ENCODE data around the gene FADS6.
A peak's percentile ranks its signal among the peaks of the same experiment; 100 is the strongest.

FADS6 gene

GRCh38 chr17:74865504-74866197 is 27.8 kb downstream of the FADS6 start:
- DNase-seq, result no peak

DNA sequence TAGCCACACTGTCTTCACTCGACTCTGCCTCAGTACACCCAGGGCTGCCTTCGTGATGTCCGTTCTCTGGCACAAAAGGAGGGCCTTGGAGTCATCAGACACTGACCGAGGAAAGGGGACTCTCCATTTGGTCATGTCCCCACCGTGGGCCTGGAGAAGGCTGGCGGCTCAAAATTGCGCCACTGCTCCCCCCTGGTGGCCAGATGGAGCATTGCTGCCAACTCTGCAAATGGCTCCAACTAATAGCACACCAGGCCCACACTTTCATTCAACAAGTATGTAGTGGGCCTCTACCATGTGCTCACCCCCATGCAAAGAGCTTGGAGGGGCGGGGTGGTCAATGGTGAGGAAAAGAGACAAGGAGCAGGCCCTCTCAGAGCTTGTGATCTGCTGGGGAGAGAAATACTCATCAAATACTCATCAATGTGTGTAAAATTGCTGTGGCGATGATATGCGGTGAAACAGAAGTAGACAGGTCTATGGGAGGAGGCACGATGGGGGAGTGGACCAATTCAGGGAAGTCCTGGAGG is 28.5 kb downstream of the FADS6 start:
- DNase-seq, result peak; percentile 79

DNA sequence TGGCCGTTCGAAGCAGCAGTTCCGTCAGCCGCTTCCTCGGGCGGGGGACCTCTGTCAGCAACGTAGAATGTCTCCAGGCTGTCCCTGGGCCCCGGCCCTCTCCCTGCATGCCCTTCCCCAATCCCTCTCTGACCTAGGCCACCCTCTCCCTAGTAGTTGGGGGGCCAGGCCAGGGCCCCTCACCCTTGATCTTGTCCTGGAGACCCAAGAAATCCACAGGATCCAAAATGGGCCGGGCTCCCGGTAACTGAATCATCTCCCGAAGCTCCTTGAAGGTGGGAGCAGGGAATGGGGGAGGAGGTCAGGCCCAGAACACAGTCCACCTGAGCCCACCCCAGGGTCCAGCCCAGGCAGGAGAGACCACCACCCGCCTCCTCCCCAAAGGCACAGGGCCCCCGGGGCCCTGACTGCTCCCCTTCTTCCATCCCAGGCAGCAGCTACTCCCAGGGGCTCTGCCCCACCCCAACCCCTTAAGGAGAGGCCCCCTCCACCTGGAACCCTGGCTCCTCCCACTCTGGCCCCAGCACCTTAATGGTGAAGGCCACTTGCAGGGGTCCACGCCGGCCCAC is 29.1 kb downstream of the FADS6 start:
- no peak for DNase-seq

DNA sequence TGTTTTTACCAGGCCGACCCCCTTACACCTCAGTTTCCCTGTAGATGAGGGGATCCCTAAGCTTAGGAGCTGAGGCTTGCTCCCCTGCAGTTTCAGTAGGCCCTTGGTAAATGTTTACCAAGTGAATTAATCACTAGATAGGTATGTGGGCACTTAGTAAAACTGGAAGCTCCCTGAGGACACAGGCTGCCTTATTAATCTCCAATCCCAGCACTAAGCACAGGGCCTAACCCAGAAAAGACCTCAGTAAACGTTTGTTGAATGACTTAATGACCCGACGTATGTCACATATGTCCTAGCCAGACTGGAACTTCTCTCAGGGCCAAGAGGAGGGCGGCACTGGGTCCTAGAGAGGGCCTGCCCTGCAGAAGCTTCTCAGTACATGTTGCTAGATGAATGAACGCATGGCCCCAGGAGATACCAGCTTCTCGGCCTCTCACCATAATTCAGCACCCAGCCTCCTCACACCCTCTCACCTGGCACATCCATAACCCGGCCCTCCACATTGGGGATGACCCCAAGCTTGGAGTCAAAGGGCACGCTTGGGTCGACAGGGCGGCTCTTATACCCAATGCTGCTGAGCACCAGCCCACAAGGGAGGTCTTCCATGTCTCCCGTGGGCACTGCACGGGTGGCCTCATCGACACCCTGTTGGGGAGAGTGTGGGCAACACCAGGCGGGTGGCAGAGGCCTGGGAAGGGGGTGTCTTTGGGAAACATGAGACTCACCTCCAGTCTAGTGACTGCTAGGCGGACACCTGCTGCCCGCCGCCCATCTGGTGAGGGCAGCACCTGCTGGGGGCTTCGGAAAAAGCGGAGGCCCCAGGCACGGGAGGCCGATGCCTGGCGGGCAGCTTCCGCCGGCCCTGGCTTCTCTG is 29.8 kb downstream of the FADS6 start:
- no peak for DNase-seq

DNA sequence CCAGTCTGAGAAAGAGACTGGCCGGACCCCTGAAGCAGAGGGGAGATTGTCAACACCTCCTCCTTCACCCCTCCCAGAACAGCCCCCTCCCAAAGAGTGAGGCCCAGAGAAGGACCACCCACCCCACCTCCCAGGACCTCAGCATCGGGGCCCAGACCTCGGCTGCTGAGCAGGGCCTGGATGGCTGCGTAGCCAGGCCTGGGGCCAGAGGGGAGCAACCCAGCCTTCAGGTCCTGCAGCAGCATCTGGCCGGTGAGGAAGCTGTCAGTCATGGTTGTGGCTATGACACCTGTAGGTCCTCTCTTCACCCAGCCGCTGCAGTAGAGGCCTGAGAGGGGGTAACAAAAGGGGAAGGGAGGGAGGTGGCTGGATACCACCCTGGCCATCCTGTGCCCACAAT is 30.5 kb downstream of the FADS6 start:
- no peak for DNase-seq

DNA sequence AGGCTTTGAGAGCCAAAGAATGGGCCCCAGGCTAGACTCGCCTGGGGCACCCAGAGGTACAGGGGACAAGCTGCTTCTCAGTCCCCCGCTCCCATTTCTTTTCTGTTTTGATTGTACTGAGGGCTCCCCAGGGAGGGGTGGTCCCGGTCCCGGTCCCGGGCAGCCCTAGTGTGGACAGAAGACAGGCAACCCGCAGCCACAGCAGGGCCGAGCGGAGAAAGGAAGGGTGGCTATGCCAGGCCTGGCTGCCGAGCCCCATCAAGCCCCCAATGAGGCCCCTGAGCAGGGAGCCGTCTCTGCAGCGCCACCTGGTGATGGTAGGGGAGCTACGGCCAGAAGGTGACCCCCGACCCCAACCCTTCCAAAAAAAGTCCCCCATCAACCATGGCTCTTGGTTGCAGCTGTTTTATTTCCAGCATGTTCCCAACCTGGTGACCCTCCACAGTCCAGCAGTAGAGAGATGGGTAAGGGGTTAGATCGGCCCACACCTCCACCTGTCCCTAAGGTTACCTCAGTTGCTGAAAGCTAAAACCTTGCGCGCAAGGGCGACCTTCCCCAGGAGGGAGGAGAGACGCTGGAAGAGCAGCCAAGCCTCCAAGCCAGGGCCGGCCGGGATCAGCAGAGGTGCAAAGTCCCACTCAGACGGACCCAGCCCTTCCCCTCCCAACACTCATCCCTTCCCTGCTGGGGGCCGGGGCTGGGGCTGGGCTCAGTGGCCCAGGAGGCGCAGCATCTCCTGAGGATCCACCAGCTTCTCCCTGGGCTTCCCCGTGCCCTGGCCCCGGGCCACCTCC is 31.1 kb downstream of the FADS6 start:
- DNase-seq, result peak; percentile 75

DNA sequence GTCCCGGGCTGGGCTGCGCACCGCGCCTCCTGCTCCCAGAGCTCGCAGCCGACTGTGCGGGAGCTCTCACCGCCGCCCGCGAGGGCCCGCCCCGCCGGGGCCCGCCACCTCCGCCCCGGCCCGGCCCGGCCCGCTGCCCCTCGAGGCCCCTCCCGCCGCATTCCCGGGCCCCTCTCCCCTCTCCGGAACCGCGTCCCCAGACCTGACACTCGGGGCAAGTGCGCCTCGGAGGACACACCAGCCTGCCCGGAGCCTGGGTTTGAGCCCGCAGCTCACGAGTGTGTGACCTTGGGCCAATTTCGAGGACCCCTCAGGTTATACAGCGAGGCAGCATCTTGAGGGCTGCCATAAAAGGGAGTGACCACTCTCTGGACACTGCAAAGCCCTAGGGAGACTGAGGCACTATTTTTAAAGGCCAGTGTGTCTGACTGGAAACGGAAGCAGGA is 31.7 kb downstream of the FADS6 start:
- DNase-seq, result no peak

GRCh38 chr17:74860872-74861661 is 32.4 kb downstream of the FADS6 start:
- DNase-seq, result no peak

DNA sequence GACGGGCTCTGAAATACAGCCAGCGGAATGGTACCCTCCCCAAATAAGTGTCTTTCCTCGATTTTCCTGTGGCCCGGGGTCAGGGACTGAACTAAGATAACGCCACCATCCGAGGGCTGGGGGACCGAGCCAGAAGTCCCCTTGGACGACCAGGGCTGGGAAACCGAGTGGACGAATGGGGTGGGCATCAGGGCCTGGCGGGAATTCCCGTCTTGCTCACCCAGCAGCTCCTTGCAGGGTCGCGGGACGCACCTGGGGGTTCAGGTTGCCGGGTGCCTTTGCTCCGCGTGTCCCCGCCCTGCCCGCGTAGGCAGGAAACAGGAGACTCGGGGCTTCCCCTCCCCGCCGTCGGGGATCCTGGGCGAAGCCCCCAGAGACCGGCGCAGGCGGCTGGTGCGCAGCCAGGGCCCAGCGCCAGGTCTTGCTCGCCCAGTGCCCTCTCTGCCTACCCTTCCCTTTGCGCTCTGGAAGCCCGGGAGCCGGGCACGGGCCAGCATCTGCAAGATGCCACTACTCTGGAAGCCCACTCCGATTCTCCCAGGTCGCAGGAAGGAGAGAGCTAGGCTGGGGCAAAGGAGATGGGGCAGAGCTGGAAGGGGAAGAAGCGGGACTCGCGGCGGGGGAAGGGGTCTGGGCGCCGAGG is 33.1 kb downstream of the FADS6 start:
- peak; percentile 16 for DNase-seq

DNA sequence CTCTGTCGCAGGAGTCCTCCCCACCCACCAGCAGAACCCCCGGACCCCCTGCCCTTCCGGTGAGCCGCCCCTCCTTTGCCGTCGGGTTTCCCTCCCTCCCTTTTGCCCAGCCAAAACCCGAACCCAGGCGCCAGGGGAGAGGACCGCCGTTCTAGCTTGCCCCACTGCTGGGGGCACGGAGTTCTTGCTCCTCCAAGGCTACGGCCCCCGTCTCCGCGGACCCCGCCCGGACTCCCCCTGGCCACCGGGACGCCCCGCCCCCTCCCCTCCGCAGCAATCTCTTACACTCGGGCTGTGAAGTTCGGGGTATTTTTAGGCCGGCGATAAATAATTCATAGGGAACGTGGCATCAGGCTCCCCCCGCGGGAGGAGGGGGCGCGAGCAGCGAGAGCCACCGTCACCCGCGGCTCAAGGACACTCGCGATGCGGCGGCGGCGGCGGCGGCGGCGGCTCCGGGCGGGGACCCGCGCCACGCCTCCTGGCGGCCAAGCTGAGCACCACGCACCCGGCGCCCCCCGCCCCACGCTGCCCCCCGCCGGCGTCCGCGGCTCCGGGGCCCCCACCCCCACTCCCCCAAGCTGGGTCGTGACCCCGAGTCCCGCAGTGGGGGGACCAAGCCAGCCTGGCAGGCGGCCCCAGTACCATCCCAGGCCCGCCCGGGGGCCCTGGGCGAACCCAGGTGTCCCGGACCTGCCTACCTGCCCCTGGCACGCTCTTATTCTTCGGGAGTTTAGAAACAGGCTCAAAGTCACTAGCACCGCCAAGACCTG is 33.8 kb downstream of the FADS6 start, which contains the start of gene GRIN2C:
Gene GRIN2C (minus strand): TSS at position 427 of the 770 bp plus-strand sequence. CDS start 4,793 bp downstream, outside the sequence.
- peak; percentile 54 for DNase-seq

DNA sequence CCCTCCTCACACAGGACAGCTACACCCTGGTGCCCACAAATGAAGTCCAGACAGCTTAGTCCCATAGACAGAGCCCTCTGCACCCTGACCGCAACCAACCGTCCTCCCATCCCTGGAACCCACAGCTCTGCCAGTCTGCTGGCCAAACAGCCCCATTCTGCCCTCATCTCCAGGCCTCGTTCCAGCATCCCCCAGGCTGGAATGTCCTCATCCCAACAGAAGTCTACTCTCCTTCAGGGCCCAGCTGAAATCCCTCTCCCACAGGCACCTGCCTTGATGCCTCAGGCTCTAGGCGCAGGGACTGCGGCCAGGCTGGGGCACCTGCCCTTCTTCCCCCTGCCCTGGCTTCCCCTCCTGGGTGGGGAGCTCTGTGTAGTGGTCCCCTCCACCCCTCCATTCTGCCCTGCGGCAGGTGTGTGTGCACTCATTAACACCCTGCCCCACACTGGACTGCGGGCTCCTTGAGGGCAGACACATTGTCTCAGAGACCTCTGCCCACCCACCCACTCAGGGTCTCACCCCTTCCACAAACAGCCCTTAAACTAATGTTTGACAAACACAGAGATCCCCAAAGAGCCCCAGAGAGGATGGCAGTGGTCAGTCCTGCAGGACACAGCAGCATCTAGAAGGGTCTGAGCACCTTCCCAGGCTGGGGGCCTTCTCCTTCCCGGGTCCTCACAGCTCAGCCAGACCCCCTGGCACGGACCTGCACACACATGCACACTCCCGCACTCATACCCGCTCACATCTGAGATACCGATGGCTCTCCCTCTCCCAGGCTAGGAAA is 34.6 kb downstream of the FADS6 start:
- no peak for DNase-seq

DNA sequence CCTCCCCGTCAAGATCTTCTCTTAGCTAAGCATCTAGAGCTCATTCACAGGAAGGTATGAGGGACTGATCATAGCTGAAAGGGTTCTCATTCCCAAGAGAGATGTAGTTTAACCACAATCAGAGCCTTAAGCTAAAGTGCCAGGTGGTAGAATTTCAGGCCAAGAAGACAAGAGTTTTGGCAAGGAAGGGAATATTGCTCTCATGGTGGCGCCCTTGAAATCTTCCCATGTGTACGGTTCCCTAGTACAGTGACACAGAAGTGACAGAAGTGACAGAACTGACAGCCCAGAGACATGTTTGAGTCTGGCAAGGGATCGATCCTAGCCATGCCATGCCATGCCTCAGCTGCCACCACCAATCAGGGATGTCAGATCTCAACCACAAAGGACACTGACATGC is 36.2 kb downstream of the FADS6 start:
- DNase-seq, result no peak

GRCh38 chr17:74856112-74856511 is 37.3 kb downstream of the FADS6 start:
- DNase-seq, result no peak

DNA sequence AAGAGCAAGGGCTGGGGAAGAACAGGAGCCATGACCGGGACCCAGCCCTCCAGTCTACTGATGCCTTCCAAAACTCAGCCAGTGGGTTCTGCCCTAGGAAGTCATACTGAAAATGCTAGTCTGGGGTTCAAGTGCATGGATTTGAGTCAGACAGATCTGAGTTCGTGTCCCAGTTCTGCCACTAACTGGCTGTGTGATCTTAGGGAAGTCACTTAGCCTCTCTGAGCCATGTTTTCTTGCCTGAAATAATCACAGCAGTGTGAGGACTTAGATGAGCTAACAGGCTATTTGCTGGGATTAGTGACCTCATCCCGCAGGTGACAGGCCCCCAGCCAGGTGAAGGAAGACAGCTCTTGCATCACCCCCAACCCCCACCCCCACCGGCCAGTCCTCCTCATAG is 38.1 kb downstream of the FADS6 start:
- DNase-seq, result no peak

GRCh38 chr17:74854792-74855191 is 38.6 kb downstream of the FADS6 start:
- DNase-seq, result no peak

DNA sequence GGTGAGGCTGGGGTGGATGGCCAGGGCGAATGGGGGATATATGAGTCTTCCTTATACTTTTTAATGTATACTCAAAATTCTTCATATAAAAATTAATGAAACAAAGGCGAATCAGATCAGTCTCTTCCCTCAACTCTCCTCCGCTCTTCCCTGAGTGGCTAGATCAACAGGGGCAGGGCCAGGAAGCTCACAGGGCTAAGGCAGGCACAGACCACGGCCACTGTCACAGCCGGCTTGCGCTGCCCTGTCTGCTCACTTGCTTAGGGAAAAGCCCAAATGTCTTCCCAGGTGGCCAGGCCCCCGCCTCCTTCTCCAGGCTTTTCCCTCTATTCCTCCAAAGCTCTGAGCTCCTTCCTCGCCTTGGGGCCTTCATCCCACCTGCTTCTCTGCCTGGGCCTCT is 39.8 kb downstream of the FADS6 start:
- no peak for DNase-seq

GRCh38 chr17:74853048-74853397 is 40.4 kb downstream of the FADS6 start:
- no peak for DNase-seq

GRCh38 chr17:74852237-74853047 is 41.0 kb downstream of the FADS6 start:
- DNase-seq, result peak; percentile 81
